Activated CD4-positive, CD25-positive, alpha-beta regulatory T cell treated with anti-CD3 and anti-CD28 coated beads, Interleukin-2, amount 50 U/mL, for 72 hours (primary cell): ENCODE measurements around the gene BTD.
"Not testable (repeated sequence)": the region's sequence is repeated elsewhere in the genome, so short reads cannot be mapped to it uniquely, and the experiment has no call there.

Experiments used
- DNase-seq: peaks from one replicate; pipeline ENCODE4 v3.0.0; 2021

The BTD gene

GRCh38 chr3:15604584-15604983, 3.0 kb downstream of the BTD start:
- not testable (repeated sequence) for DNase-seq

- no peak for DNase-seq
These were observed 4.9 kb downstream of the BTD start for GRCh38 chr3:15606434-15606891.

GRCh38 chr3:15610082-15610759, 8.7 kb downstream of the BTD start:
- DNase-seq: no peak

GRCh38 chr3:15611018-15611417, 9.5 kb downstream of the BTD start:
- DNase-seq: no peak

- DNase-seq: no peak
These were observed 10.5 kb downstream of the BTD start for GRCh38 chr3:15612001-15612400.

GRCh38 chr3:15614958-15615357, 13.4 kb downstream of the BTD start:
- no peak for DNase-seq

GRCh38 chr3:15616053-15616452, 14.5 kb downstream of the BTD start:
- no peak for DNase-seq

- DNase-seq: not testable (repeated sequence)
These were observed 18.3 kb downstream of the BTD start for GRCh38 chr3:15619659-15620464.

GRCh38 chr3:15623535-15624440, 22.2 kb downstream of the BTD start:
- no peak for DNase-seq

GRCh38 chr3:15628967-15629366, 27.4 kb downstream of the BTD start:
- DNase-seq: no peak

GRCh38 chr3:15629860-15630597, 28.5 kb downstream of the BTD start:
- no peak for DNase-seq

- no peak for DNase-seq
These were observed 29.3 kb downstream of the BTD start for GRCh38 chr3:15630646-15631350.

GRCh38 chr3:15631426-15632211, 30.1 kb downstream of the BTD start:
- no peak for DNase-seq

GRCh38 chr3:15632212-15632580, 30.7 kb downstream of the BTD start:
- DNase-seq: no peak

GRCh38 chr3:15633159-15633558, 31.6 kb downstream of the BTD start:
- DNase-seq: no peak

- no peak for DNase-seq
These were observed 32.4 kb downstream of the BTD start for GRCh38 chr3:15633766-15634598.

GRCh38 chr3:15634671-15635070, 33.1 kb downstream of the BTD start:
- no peak for DNase-seq

- DNase-seq: no peak
These were observed 33.6 kb downstream of the BTD start for GRCh38 chr3:15635121-15635661.

GRCh38 chr3:15636028-15636709, 34.6 kb downstream of the BTD start:
- DNase-seq: peak; percentile 40
